BJ (cell line): ENCODE measurements around the gene SHROOM3. TPM values are rescaled to one million over a fixed set of nuclear protein-coding genes. Genes with fewer than 3 reads are reported as not detected.
A peak's percentile ranks its signal among the peaks of the same experiment; 100 is the strongest.

Experiments used
- CTCF ChIA-PET: fragments of 350-600 bp; formaldehyde crosslinking; extraction: SDS; loops from one replicate; lab custom pipeline; 2021; ENCODE audit warnings: antibody characterized with exemption, inconsistent platforms; lab: Yijun Ruan, JAX
- POLR2A ChIA-PET: fragments of 300-600 bp; sonication (Branson Sonifier 250); formaldehyde crosslinking; extraction: SDS; loops from one replicate; lab custom pipeline; 2021; ENCODE audit warnings: antibody characterized with exemption; lab: Charles Lee
- DNase-seq: peaks from one replicate; pipeline ENCODE4 v3.0.0-alpha.2; 2011; ENCODE audit warnings: low read depth
- H3K27me3 ChIP-seq: 2 replicates; pipeline ENCODE4 v1.6.0; 2011; ENCODE audit warnings: low read length; ENCODE audit not compliant: control insufficient read depth, insufficient read depth
- H3K36me3 ChIP-seq: 2 replicates; pipeline ENCODE4 v1.5.1; 2011; ENCODE audit warnings: low read length; ENCODE audit not compliant: control insufficient read depth, insufficient read depth
- H3K4me3 ChIP-seq: 2 replicates; pipeline ENCODE4 v1.5.1; 2011; ENCODE audit warnings: low read depth, mild to moderate bottlenecking, control low read depth, low read length
- CTCF ChIP-seq: IDR thresholded peaks from 2 replicates; pipeline ENCODE4 v1.5.1; 2011; ENCODE audit warnings: low read depth, mild to moderate bottlenecking, control low read depth, inconsistent platforms, low read length, moderate library complexity; ENCODE audit not compliant: insufficient read depth
- polyA plus RNA-seq: library from polyadenylated mRNA; depleted of rRNA; stranded (reverse); fragments of >200 nt; gene quantifications from 2 replicates; pipeline ENCODE4 v1.2.3, GENCODE V29; 2011

The SHROOM3 gene
- polyA plus RNA-seq, 1 experiment, result 46.1 TPM

GRCh38 chr4:76749355-76749754 is 314.3 kb downstream of the SHROOM3 start:
- Histone ChIP-seq H3K36me3 (peaks cover 1% of the 10 kb centered on the region), H3K4me3 (no peak overlapping the region), H3K27me3 (no peaks in the 10 kb centered on the region)
- POLR2A ChIA-PET, result interaction anchor here (0.6 kb wide), 1 partner anchor 41 kb away, joined by 6 read pairs; no protein-coding TSS in a partner anchor
- CTCF ChIA-PET, result interaction anchor here (1.1 kb wide), 1 partner anchor 46 kb away, joined by 3 read pairs; no protein-coding TSS in a partner anchor
- TF ChIP-seq CTCF, result no peak
- DNase-seq, result no peak

- POLR2A ChIA-PET, result interaction anchor here (0.6 to 0.7 kb wide), 2 partner anchors 9 to 27 kb away, joined by 3 to 4 read pairs; no protein-coding TSS in a partner anchor
Measured at GRCh38 chr4:76750716-76751115, 315.7 kb downstream of the SHROOM3 start.

GRCh38 chr4:76751612-76752343 is 316.7 kb downstream of the SHROOM3 start:
- no peak for TF ChIP-seq CTCF
- ChIA-PET CTCF (no interaction called here), POLR2A (interaction anchor here (0.5 kb wide), 1 partner anchor 48 kb away, joined by 3 read pairs; no protein-coding TSS in a partner anchor)
- H3K27me3 ChIP-seq, result no peaks in the 10 kb centered on the region
- peaks cover 16% of the 10 kb centered on the region for H3K36me3 ChIP-seq
- DNase-seq, result no peak
- no peak overlapping the region for H3K4me3 ChIP-seq

More at GRCh38 chr4:76750716-76751115, 315.7 kb downstream of the SHROOM3 start:
- peaks cover 11% of the 10 kb centered on the region for H3K36me3 ChIP-seq
- no peak for TF ChIP-seq CTCF
- no peak for DNase-seq
- H3K4me3 ChIP-seq, result no peak overlapping the region
- CTCF ChIA-PET, result interaction anchor here (0.8 to 1.2 kb wide), 2 partner anchors 12 to 246 kb away, joined by 3 read pairs; no protein-coding TSS in a partner anchor
- H3K27me3 ChIP-seq, result no peaks in the 10 kb centered on the region

GRCh38 chr4:76752861-76753501 is 318.0 kb downstream of the SHROOM3 start:
- no peak for TF ChIP-seq CTCF
- Histone ChIP-seq H3K27me3 (no peaks in the 10 kb centered on the region), H3K36me3 (peaks cover 20% of the 10 kb centered on the region), H3K4me3 (no peak overlapping the region)
- POLR2A ChIA-PET, result interaction anchor here (0.6 to 1.3 kb wide), 15 partner anchors 9 to 283 kb away, joined by 3 to 7 read pairs (median 3); partner anchors contain the start of gene SEPTIN11
- peak; percentile 97 for DNase-seq
- CTCF ChIA-PET, result interaction anchor here (0.6 to 1.4 kb wide), 2 partner anchors 89 to 292 kb away, joined by 3 read pairs; no protein-coding TSS in a partner anchor

DNA sequence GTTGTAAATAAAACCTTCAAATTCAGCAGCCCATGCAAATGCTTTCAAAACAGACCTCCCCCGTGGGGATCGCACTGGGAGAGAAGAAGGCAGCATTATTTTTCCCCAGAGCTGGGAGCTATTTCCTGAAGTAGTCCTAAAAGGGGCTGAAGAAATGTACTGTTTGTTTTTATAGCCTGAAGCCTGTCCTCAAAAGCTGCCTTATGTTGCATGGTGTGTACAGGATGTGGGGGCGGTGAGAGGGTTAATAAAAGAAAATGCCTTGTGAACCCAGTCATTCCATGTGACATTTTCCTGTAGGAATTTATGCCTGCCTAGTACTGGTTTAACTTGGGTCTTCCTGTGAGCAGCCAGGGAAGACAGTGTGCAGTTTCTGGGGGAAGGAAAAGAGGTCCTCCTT is 318.8 kb downstream of the SHROOM3 start:
- peak; percentile 92 for DNase-seq
- CTCF ChIA-PET, result interaction anchor here (0.6 to 1.4 kb wide), 2 partner anchors 89 to 291 kb away, joined by 3 read pairs; no protein-coding TSS in a partner anchor

More for the DNA sequence above, 318.8 kb downstream of the SHROOM3 start:
- Histone ChIP-seq H3K27me3 (no peaks in the 10 kb centered on the region), H3K36me3 (peaks cover 20% of the 10 kb centered on the region), H3K4me3 (no peak overlapping the region)
- TF ChIP-seq CTCF, result no peak
- POLR2A ChIA-PET, result interaction anchor here (0.6 to 1.3 kb wide), 12 partner anchors 10 to 249 kb away, joined by 3 to 7 read pairs (median 4); no protein-coding TSS in a partner anchor
